OCI-LY3 (cell line): ENCODE data around the gene SUPT6H.

Source experiments
- CTCF ChIP-seq: fragments of 200-600, 300-600 bp; sonication (generic); IDR thresholded peaks from 2 replicates; pipeline ENCODE4 v1.5.1; 2014; ENCODE audit warnings: antibody characterized with exemption, low read length, low read depth
- EZH2phosphoT487 ChIP-seq: fragments of 200-600 bp; shearing (Covaris generic); IDR thresholded peaks from 2 replicates; pipeline ENCODE4 v1.6.1; 2018; ENCODE audit warnings: antibody characterized with exemption, mixed run types, low read depth

GRCh38 chr17:28707339-28707720 is 45.3 kb downstream of the SUPT6H start:
- TF ChIP-seq CTCF (no peak), EZH2phosphoT487 (no peak)
